K562 (cell line): ENCODE measurements around the gene PTBP3. TPM values are rescaled to one million over a fixed set of nuclear protein-coding genes. Genes with fewer than 3 reads are reported as not detected.

Experiments used
- CEBPG ChIP-seq, 3 experiments: fragments of 200-800 bp in 1 of 3; sonication (Bioruptor generic) in 1 of 3; sonication (generic) in 1 of 3; formaldehyde crosslinking in 1 of 3; IDR thresholded peaks in 2 of 3; conservative IDR thresholded peaks in 1 of 3; 2 replicates each; pipeline versions ENCODE4 v1.6.1 to v1.8.0; 2016 to 2022; ENCODE audit warnings: missing compliant biosample characterization in 2 of 3, missing genetic modification characterization in 2 of 3, mild to moderate bottlenecking in 1 of 3, missing genetic modification reagents in 1 of 3
- CREBBP ChIP-seq: IDR thresholded peaks from one replicate; pipeline ENCODE4 v1.6.1; 2012; ENCODE audit warnings: low read depth, mild to moderate bottlenecking, control low read depth, inconsistent platforms, low read length
- CREM ChIP-seq: IDR thresholded peaks from 2 replicates; pipeline ENCODE4 v1.6.1; 2014; ENCODE audit warnings: antibody characterized with exemption, low read depth
- MCM5 ChIP-seq: fragments of 450-650 bp; IDR thresholded peaks from 2 replicates; pipeline ENCODE4 v1.6.1; 2016; ENCODE audit warnings: low read depth
- NR2C2 ChIP-seq, 2 experiments: fragments of 200-800 bp in 1 of 2; sonication (Bioruptor generic) in 1 of 2; sonication (generic) in 1 of 2; formaldehyde crosslinking in 1 of 2; IDR thresholded peaks; 2 replicates each; pipeline versions ENCODE4 v1.6.1 to v1.8.0; 2016 to 2022; ENCODE audit warnings: mild to moderate bottlenecking in 1 of 2, missing compliant biosample characterization in 1 of 2, missing genetic modification characterization in 1 of 2, missing genetic modification reagents in 1 of 2
- SREBF2 ChIP-seq: sonication (generic); formaldehyde crosslinking; IDR thresholded peaks from 2 replicates; pipeline ENCODE4 v1.4.0; 2020; ENCODE audit warnings: mild to moderate bottlenecking, missing genetic modification reagents
- ZC3H8 ChIP-seq: fragments of 450-650 bp; IDR thresholded peaks from 2 replicates; pipeline ENCODE4 v1.6.1; 2017
- ZNF717 ChIP-seq: fragments of 250-450 bp; sonication (Bioruptor Pico); IDR thresholded peaks from 2 replicates; pipeline ENCODE4 v1.5.0; 2021
- ZNF79 ChIP-seq: fragments of 250-450 bp; sonication (Bioruptor Pico); IDR thresholded peaks from 2 replicates; pipeline ENCODE4 v1.4.0; 2020; ENCODE audit warnings: low read depth, mild to moderate bottlenecking, moderate library complexity
- polyA plus RNA-seq, 8 experiments: library from polyadenylated mRNA; depleted of rRNA in 4 of 8; stranded (reverse) in 5 of 8; unstranded in 3 of 8; fragments of >200 nt; fragmentation: Nextera tagmentation in 2 of 8; fragmentation: Illumina TruSeq in 1 of 8; extraction: Ambion mirVana in 2 of 8; extraction: Trizol in 1 of 8; gene quantifications; 2 replicates each; pipeline versions ENCODE4 v1.2.1 to v1.2.3, GENCODE V29; 2011 to 2014; ENCODE audit warnings: inconsistent platforms in 1 of 8, missing spikeins in 1 of 8
- total RNA-seq, 7 experiments: library from RNA; depleted of rRNA in 6 of 7; stranded (reverse); fragments of >200 nt in 6 of 7; fragmentation: Illumina TruSeq in 2 of 7; extraction: Trizol in 2 of 7; gene quantifications; 2 replicates each; pipeline versions ENCODE4 v1.2.1 to v1.2.3, GENCODE V29; 2011 to 2021; ENCODE audit warnings: low replicate concordance in 1 of 7
- TF ChIP-seq, protein P1 (sequence below): fragments of 200-800 bp; sonication (Bioruptor generic); IDR thresholded peaks from 2 replicates; pipeline ENCODE4 v1.6.1; 2017; ENCODE audit warnings: missing genetic modification characterization, missing compliant biosample characterization
- TF ChIP-seq, protein P2 (sequence below): sonication (generic); formaldehyde crosslinking; IDR thresholded peaks from 2 replicates; pipeline ENCODE4 v1.8.0; 2023; ENCODE audit warnings: mild to moderate bottlenecking, missing genetic modification reagents
- TF ChIP-seq, protein P3 (sequence below), 2 experiments: IDR thresholded peaks; 2 replicates each; pipeline ENCODE4 v1.6.1; 2012; ENCODE audit warnings: improper control_type of control experiment in 2 of 2, low read depth in 2 of 2, low read length in 2 of 2, borderline replicate concordance in 1 of 2
- TF ChIP-seq, protein P4 (sequence below): fragments of 250-450 bp; sonication (Bioruptor Pico); IDR thresholded peaks from 2 replicates; pipeline ENCODE4 v1.4.0; 2020

Gene PTBP3
- total and polyA plus RNA-seq, 9 of the 15 experiments (the other 6 are each of a cell fraction or from before 2014, with no cell fraction given), result 22.4 to 132 (median 68.0) TPM

DNA sequence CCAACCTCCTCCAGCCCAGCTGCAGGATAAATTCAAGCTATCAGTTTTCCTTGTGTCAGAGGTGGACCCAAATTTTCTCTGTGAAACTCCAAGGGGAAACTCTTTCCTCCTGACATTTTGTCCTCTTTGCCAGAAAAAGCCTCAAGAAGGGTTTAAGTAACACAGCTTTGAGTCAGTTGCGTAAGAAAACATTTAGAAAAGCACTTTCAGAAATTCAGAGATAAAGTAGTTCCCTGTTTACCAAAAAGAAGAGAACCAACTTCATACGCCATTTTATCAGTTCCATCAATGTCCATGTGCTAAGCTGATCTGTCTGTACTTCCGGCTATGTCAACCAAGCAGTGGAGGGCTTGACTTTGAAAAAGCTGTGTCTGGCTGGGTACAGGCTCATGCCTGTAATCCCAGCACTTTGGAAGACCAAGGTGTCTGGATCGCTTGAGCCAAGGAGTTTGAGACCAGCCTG, 138.4 kb downstream of the PTBP3 start (continued):
- TF ChIP-seq, protein P1, sequence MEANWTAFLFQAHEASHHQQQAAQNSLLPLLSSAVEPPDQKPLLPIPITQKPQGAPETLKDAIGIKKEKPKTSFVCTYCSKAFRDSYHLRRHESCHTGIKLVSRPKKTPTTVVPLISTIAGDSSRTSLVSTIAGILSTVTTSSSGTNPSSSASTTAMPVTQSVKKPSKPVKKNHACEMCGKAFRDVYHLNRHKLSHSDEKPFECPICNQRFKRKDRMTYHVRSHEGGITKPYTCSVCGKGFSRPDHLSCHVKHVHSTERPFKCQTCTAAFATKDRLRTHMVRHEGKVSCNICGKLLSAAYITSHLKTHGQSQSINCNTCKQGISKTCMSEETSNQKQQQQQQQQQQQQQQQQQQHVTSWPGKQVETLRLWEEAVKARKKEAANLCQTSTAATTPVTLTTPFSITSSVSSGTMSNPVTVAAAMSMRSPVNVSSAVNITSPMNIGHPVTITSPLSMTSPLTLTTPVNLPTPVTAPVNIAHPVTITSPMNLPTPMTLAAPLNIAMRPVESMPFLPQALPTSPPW (CRISPR knock-in tag), result peak; percentile 29; the same call in 1 of the 2 replicates
- no peak for TF ChIP-seq NR2C2 (CRISPR knock-in tag; IDR thresholded peaks at IDR 0.05)
- no peak for TF ChIP-seq NR2C2 (tag; IDR thresholded peaks at IDR 0.05)
- TF ChIP-seq ZC3H8, result no peak
- no peak for TF ChIP-seq CREBBP
- TF ChIP-seq MCM5, result no peak
- TF ChIP-seq, protein P2, sequence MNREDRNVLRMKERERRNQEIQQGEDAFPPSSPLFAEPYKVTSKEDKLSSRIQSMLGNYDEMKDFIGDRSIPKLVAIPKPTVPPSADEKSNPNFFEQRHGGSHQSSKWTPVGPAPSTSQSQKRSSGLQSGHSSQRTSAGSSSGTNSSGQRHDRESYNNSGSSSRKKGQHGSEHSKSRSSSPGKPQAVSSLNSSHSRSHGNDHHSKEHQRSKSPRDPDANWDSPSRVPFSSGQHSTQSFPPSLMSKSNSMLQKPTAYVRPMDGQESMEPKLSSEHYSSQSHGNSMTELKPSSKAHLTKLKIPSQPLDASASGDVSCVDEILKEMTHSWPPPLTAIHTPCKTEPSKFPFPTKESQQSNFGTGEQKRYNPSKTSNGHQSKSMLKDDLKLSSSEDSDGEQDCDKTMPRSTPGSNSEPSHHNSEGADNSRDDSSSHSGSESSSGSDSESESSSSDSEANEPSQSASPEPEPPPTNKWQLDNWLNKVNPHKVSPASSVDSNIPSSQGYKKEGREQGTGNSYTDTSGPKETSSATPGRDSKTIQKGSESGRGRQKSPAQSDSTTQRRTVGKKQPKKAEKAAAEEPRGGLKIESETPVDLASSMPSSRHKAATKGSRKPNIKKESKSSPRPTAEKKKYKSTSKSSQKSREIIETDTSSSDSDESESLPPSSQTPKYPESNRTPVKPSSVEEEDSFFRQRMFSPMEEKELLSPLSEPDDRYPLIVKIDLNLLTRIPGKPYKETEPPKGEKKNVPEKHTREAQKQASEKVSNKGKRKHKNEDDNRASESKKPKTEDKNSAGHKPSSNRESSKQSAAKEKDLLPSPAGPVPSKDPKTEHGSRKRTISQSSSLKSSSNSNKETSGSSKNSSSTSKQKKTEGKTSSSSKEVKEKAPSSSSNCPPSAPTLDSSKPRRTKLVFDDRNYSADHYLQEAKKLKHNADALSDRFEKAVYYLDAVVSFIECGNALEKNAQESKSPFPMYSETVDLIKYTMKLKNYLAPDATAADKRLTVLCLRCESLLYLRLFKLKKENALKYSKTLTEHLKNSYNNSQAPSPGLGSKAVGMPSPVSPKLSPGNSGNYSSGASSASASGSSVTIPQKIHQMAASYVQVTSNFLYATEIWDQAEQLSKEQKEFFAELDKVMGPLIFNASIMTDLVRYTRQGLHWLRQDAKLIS (CRISPR knock-in tag), result no peak
- no peak for TF ChIP-seq ZNF717 (CRISPR knock-in tag)
- no peak for TF ChIP-seq SREBF2 (CRISPR knock-in tag)
- TF ChIP-seq, protein P3, sequence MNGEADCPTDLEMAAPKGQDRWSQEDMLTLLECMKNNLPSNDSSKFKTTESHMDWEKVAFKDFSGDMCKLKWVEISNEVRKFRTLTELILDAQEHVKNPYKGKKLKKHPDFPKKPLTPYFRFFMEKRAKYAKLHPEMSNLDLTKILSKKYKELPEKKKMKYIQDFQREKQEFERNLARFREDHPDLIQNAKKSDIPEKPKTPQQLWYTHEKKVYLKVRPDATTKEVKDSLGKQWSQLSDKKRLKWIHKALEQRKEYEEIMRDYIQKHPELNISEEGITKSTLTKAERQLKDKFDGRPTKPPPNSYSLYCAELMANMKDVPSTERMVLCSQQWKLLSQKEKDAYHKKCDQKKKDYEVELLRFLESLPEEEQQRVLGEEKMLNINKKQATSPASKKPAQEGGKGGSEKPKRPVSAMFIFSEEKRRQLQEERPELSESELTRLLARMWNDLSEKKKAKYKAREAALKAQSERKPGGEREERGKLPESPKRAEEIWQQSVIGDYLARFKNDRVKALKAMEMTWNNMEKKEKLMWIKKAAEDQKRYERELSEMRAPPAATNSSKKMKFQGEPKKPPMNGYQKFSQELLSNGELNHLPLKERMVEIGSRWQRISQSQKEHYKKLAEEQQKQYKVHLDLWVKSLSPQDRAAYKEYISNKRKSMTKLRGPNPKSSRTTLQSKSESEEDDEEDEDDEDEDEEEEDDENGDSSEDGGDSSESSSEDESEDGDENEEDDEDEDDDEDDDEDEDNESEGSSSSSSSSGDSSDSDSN (IDR thresholded peaks at IDR 0.05; ENCODE audit: borderline replicate concordance in 1 of 2, low read depth in 2 of 2, low read length in 2 of 2), result no peak
- TF ChIP-seq, protein P4, sequence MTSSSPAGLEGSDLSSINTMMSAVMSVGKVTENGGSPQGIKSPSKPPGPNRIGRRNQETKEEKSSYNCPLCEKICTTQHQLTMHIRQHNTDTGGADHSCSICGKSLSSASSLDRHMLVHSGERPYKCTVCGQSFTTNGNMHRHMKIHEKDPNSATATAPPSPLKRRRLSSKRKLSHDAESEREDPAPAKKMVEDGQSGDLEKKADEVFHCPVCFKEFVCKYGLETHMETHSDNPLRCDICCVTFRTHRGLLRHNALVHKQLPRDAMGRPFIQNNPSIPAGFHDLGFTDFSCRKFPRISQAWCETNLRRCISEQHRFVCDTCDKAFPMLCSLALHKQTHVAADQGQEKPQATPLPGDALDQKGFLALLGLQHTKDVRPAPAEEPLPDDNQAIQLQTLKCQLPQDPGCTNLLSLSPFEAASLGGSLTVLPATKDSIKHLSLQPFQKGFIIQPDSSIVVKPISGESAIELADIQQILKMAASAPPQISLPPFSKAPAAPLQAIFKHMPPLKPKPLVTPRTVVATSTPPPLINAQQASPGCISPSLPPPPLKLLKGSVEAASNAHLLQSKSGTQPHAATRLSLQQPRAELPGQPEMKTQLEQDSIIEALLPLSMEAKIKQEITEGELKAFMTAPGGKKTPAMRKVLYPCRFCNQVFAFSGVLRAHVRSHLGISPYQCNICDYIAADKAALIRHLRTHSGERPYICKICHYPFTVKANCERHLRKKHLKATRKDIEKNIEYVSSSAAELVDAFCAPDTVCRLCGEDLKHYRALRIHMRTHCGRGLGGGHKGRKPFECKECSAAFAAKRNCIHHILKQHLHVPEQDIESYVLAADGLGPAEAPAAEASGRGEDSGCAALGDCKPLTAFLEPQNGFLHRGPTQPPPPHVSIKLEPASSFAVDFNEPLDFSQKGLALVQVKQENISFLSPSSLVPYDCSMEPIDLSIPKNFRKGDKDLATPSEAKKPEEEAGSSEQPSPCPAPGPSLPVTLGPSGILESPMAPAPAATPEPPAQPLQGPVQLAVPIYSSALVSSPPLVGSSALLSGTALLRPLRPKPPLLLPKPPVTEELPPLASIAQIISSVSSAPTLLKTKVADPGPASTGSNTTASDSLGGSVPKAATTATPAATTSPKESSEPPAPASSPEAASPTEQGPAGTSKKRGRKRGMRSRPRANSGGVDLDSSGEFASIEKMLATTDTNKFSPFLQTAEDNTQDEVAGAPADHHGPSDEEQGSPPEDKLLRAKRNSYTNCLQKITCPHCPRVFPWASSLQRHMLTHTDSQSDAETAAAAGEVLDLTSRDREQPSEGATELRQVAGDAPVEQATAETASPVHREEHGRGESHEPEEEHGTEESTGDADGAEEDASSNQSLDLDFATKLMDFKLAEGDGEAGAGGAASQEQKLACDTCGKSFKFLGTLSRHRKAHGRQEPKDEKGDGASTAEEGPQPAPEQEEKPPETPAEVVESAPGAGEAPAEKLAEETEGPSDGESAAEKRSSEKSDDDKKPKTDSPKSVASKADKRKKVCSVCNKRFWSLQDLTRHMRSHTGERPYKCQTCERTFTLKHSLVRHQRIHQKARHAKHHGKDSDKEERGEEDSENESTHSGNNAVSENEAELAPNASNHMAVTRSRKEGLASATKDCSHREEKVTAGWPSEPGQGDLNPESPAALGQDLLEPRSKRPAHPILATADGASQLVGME, result no peak
- TF ChIP-seq CEBPG (CRISPR knock-in tag; IDR thresholded peaks at IDR 0.05), result no peak
- peak; percentile 68 to 82 for TF ChIP-seq CEBPG (tag; conservative IDR thresholded peaks at IDR 0.05 in 1 of 2, IDR thresholded peaks at IDR 0.05 in 1 of 2)
- peak; percentile 54; the same call in 1 of the 2 replicates for TF ChIP-seq ZNF79
- TF ChIP-seq CREM, result no peak; the same call in 1 of the 2 replicates
